NCI-H1694 (cell line): ENCODE results near the gene CD48.
"Not testable (repeated sequence)": the region's sequence is repeated elsewhere in the genome, so short reads cannot be mapped to it uniquely, and the experiment has no call there.

Experiments
- DNase-seq: peaks from one replicate; lab custom pipeline; 2025; lab: John Stamatoyannopoulos, UW

Gene CD48

DNA sequence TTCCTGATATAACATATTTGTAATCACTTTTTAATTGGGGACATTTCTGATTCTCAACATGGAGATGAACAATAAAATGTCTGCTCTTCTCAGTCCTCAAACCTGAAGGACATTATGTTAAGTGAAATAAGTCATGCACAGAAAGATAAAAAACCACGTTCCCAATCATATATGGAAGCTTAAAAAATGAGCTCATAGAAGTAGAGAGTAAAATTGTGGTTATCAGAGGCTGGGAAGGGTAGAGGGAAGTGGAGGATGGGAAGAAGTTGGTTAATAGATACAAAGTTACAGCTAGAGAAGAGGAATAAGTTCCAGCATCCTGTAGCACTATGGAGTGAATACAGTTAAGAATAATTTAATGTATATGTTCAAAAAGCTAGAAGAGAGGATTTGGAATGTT is 1.5 kb upstream of the CD48 start:
- no peak for DNase-seq

DNA sequence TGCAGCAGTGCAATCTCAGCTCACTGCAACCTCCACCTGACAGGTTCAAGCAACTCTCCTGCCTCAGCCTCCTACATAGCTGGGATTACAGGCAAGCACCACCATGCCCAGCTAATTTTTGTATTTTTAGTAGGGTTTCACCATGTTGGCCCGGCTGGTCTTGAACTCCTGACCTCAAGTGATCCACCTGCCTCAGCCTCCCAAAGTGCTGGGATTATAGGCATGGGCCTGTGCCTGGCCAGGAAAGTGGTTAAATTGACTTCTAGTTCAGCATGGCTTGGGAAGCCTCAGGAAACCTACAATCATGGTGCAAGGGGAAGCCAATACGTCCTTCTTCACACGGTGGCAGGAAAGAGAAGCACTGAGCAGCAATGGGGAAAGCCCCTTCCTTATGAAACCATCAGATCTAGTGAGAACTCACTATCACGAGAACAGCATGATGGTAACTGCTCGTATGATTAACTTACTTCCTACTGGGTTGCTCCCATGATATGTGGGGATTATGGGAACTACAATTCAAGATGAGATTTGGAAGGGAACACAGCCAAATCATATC is 981 bp upstream of the CD48 start:
- DNase-seq = not testable (repeated sequence)

DNA sequence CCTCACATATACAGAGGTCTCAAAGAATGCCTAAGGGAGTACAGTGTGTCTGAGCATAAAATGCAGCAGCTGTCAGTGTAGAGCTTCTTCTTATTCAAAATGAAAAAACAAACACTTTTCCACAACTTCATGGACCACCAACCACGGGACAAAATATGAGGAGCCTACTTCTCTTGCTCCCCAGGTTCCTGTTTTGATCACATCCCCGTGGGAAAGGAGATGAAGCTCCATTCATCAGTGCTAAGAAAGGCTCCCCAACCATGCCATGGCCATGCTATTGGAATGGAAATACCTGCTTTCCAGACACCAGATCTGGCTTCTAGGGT is 383 bp downstream of the CD48 start:
- DNase-seq = no peak

DNA sequence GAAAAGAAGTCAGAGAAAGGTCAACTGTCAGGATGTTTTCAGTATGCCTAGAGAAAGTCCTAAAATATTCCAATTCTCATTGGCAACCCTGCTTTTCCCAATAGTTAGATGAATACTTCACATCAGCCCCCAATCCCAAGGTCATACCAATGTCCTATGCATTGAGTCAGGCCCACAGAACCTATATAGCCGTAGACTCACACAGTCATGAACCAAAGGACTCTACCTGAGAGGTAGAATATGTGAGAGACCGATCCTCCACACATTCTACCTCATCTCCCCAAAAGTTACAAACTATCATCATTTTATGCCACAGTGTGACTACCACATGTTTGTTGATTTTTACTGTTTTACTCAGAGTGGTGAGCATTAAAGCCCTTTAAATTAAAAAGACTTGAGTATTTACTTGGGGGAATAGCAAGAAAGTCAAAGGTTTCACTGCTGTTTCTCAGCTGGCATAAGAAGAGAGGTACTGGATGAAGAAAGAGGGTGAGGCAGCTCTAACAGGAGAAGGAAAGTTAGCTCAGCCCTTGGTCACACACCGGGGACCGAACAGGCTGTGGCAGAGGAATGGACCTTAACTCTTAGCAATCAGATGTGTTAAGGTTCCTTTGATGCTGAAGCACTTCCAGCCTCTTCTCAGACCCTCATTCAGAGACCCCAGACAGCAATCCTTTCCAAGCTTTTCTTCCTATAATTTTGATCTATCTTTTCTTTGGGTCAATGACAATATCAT is 937 bp downstream of the CD48 start:
- no peak for DNase-seq

DNA sequence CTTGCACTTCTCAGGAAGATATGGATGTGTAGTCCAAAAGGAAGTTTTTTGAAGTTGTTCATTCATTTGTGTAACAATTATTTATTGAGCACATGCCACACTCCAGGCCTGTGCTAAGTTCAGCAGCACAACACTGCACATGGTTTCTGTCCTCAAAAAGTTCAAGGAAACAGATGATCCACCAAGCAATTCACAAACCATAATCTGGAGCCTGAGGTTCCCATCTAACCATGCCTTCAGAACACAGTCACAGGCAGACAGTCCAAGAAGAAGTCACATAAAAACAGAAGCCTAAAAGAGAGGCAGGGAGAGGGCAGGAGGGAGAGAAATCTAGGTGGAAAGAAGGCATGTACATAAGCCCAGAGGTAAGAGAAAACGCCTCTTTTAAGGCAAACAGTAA is 1.9 kb downstream of the CD48 start:
- DNase-seq = no peak

DNA sequence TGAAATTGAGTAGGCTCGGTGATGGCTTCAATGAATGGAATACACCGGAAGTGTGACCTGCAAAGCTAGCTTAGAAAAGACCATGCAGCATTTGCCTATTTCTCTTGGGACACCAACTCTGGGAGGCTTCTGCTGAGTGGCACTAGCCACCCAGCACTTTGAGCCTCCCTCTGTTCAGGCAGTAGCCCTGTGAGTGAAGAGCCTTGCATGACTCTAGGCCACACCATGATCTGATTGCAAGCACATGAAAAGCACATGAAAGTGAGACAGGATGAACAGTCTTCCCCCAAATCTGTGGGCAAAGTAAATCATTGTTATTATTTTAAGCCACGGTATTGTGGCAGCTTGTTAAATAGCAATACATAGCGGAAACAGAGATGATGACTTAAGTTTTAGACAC is 2.8 kb downstream of the CD48 start:
- no peak for DNase-seq

DNA sequence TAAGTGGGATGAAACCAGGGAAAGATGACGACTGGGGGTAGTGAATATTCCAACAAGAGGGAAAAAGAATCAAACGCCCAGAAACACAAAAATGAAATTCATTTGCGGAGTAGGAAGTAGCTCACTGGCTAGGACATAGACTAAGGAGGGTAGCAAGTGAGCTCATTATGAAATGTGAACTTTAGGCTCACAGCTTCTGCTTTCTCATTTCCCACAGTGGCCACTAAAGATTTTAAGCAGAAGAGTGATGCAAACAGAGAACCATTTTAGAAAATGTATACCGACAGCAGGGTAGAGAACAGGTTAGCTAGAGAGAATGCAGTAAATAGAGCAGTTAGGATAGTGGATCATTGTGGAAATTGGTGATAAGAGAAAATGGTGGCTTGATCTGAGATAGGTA is 3.5 kb downstream of the CD48 start:
- no peak for DNase-seq

DNA sequence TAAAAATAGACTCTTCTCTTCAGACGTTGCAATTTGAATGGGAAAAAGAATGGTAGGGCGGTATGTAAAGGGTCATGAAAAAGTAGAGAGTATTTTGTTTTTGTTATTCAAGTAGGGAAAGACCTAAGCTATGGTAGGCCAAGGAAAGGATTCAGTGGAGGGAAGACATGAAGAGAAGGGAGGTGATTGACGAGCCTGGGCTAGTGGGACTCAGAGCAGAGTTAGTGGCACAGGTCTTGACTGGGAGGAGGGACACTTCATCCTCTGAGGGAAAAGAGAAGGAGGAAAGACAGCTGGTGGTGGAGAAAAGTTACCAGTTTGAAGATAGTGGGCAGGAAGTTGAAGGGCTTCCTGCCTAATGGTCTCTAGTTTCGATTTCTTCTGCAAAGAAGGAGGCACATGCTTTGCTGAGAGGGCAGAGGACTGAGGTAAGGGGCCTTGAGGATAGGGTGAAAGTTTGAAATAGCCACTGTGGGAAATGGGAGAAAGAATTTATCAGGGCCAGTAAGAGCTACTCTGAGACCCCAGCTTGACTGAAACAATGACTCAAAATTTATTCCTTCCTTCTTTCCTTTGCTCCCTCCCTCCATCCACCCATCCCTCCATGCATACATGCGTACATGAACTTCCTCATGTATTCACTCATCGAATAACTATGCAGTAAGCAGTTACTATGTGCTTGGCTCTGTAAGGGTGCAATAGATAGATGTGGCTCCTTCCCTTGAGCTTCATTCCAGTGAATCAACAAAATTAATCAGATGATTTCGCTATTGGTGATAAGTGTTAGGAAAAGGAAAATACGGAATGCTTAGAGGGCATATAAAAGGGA is 4.2 kb downstream of the CD48 start:
- no peak for DNase-seq

DNA sequence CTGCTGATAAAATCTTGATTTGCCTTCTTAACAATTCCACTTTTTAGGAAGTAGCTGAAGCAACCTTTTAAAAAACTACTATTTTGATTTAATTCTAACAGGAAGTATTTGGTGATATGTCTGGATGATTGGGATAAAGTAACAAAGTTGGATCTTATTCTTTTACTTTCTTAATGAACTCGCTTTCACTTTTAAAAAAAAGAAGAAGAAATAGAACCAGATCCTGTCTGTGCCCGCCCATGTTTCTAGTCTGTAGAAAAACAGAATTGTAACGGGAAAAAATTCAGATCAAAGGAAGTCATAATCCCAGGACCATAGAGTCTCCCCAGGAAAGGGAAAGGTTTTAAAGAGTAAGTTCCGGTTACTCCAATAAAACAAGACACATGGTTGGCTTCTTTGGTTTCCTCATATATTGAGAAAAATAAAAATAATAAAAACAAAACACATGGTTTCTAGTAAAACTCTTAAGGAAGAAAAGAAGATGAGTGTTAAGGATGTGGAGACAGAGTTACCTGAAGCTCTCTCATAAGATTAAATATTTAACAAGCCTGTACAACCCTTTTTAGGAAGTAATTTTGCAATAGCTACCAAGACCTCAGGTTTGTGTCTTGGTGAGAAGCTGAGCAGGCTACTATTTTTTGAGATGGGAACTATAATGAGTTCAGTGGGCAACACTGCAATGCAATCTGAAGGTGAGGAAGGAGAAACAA is 4.9 kb downstream of the CD48 start:
- no peak for DNase-seq

DNA sequence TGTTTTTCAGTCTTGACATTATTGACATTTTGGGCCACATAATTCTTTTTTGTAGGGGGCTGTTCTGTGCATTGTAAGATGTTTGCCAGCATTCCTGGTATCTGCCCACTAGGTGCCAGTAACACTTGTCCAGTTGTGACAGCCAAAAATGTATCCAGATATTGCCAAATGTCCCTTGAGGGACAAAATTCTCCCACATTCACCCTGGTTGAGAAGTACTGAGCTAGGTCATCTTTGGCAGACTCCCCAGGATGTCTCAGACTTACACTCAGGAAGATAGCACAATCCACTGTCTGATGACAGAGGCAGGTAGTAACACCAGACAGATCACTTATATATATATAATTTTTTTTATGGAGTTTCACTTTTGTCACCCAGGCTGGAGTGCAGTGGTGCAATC is 5.9 kb downstream of the CD48 start:
- DNase-seq = no peak

DNA sequence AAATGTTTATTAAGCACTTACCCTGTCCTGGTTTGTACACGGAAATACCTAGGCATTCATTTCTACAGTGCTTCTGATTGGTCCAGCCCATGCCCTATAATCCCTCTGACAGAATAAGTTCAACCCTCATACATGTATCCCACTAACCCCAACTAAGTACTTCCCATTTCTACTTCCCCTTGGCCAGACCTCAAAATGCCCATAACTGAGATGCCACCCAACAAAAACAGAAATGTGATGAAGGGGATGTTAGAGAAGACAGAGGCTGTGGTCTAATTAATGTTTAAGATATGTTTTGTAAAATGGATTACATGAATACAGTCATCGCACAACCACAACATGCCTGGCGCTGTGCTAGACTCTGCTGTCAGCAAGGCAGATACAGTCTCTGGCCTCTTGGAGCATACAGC is 6.4 kb downstream of the CD48 start:
- not testable (repeated sequence) for DNase-seq

DNA sequence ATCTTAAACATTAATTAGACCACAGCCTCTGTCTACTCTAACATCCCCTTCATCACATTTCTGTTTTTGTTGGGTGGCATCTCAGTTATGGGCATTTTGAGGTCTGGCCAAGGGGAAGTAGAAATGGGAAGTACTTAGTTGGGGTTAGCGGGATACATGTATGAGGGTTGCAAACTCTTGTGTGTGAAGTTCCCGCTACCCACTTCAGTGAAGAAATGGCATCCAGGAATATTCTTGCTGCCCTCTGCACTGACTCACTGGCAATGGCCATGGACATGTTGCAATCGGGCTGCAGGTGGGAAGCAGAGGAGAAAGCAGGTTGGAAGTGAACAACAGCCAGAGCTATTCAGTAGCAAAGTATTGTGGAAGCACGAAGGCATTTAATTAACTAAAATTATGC is 7.4 kb downstream of the CD48 start:
- no peak for DNase-seq

DNA sequence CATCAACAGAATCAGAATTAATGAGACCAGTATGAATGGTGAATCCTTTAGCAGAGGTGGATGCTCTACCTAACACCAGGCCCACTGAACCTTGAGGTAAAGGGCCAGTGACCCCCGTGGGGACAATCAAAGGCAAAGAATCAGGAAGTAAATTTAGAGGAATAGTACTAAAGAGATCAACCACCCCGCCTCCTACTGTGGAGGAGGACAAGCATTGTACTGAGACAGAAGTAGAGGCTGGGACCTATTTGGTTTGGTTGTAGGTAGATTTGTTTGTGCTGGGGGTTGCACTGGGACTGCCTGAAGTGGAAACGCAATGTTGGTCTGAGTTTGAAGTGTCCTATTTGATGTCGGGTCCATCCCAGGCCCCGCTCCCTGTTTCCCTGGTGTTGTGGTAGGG is 9.5 kb downstream of the CD48 start:
- DNase-seq = no peak

DNA sequence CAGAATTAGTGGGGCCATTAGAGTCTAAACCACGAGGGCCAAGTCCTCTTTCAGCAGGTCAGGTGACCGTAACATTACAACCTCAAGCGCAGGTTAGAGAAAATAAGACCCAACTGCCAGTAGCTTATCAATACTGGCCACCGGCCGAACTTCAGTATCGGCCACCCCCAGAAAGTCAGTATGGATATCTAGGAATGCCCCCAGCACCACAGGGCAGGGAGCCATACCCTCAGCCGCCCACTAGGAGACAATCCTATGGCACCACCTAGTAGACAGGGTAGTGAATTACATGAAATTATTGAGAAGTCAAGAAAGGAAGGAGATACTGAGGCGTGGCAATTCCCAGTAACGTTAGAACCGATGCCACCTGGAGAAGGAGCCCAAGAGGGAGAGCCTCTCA is 19.2 kb downstream of the CD48 start:
- not testable (repeated sequence) for DNase-seq

DNA sequence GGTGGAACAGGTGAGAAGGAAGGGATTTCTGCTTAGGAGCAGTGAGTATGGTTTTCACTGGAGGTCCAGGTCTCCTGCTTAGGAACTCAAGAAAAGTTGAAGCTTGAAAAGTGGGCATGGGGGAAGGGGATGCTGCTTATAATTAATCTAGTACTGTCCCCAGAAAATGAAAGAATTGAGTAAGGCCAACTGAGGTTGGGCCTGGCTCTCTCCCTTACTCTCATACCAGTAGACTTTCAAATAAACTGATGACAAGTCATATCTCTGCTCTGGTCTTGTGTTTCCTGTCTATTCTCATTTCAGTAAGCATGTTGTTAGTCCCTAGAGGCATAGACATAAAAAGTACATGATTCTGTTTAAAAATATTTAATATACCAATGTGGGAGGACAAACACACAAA is 26.4 kb downstream of the CD48 start:
- DNase-seq = no peak

DNA sequence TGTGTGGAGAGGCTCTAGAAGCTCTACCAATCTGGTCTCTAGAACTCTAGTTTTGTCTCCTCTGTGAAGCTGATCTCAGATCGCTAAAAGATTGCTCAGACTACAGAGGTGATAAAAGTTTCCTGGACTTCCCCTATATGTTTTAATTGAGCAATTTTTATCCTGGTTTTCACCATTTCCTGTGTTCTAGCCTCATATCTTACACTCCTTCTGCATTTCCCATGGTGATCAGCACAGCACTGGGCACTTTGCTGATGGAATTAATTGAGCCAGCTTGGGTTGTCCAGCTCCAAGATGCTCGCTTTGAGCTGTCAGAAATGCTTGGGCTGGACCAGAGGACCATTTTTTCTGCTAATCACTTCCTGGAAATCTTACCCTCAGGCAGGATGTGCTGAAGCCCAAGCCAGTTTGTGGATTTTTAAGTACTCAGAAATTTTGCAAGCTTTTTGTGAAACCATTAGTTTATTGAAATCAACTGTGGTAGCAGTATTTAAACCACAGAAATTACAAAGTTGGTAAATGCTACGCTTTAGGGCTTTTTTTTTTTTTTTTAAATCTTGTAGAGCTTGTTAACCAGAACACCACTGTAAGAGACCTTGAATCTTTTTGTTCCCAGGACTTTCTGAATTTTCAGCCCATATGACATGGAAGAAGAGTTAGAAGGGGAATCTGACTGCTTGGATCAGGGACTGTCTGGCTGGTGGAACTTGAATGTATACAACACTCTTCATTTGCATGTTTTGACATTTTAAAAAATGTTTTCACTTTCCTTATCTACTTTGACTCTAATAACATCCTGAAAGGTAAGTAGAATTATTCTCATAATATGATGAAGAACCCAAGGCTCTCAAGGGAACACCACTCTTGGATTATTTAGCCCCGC is 28.4 kb downstream of the CD48 start:
- no peak for DNase-seq

DNA sequence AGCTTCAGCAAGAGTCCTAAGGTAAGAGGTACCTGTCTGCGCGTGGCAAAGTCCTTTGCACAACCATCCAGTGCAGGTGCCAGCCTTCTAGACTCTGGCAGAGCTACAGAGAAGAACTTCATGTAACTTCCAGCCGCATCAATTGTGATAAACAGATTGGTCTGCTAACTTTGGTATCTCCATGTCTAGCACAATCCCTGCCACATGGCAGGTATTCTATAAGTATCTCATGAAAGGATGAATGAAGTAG is 29.8 kb downstream of the CD48 start:
- DNase-seq = no peak

DNA sequence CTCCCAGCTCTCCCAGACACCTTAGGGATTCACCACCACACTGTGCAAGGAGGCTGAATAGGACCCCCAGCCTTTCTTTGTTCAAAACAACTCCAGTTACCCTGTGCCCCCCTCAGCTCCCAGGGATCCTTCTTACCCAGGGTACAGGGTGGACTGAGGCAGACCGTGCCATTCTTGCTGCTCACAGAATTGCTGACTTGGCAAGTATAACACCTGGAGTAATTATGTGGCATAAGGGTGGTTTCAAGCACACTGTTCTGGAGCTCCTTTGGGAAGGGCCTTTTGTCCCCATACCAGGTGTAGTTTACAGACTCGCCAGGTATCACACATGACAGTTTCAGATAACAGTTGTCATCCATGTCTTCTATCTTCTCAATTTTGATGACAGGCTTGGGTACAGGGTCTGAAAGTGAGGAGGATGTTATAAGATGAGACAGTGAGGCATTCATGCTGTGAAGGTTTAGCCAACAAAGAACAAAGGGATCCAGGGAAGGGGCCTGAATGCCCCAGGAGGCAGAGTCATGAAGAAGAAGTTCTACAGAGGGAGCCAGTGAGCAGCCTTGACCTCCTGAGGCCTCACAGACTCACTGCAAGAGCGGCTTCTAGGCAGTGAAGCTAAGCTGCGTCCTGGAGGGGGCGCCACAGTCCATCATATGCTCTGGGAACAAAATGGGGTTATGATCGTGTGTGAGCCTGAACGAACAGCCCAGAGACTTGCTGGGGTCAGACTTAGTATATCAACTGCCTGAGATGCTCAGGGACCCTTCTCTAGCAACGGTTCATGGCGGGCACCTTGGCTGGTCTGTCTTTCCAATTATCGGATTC is 30.3 kb downstream of the CD48 start:
- DNase-seq = no peak

DNA sequence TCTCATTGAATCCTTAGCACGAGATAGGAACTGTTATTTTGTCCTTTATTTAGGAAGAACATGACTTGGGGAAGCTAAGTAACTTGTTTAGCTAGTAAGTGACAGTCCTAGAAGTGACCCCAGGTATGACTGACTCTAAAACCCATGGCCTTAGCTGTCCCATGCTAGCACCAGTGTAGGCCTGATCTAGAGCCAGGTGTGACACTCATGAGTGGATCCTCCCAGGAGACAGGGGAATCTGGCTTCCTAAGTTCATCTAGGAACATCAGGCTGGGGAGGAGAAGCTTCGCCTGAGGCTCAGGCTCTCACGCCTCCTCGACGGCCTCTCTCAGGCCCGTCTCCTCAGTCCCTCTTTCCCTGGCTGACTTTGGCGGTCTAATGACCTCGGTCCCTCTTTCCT is 31.2 kb downstream of the CD48 start:
- no peak for DNase-seq

DNA sequence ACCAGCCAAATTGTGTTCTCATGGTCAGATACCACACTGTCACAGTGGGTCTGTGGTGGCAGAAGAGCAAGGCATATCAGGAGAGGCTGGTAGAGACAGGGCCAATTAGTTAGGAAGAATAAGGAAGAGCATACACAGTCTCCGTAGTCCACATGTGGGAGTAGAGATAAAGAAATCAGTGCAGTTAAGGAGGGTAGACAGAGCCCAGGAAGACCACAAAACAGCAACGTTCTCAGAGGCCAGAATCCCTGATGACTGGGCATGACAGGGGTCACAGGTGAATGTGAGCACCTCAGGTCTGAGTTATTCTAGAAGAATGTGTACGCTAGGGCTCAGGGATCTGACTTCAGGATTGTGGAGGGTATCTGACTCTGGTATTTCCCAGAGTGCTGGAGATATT is 31.7 kb downstream of the CD48 start:
- no peak for DNase-seq

DNA sequence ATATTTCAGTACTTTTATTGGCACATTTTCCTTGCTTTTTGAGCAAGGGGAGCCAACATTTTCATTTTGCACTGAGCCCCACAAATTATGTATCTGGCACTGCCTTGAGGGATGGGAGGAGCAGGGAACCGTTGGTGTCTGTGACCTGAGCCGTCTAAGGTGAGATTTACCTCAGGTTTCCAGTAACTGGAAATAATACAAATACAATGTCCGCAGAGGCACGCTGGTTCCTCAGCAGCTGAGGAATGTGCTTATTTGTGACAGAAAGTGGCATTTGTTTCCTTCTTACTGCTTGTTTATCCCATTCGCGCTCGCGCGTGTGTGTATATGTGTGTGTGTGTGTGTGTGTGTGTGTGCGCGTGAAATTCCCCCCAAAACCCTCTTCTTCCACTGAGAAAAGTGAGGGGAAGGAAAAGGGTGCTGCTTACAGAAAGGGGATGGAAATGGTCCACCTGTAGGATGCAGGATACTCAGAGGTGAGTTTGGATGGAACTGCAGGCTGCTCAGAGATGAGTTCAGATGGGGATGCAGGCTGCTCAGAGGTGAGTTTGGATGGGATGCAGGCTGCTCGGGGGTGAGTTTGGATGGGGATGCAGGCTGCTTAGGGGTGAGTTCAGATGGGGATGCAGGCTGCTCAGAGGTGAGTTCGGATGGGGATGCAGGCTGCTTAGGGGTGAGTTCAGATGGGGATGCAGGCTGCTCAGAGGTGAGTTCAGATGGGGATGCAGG is 34.6 kb downstream of the CD48 start:
- DNase-seq = no peak
